Measurements from ENCODE around the gene GRIK2. TPM values are rescaled to one million over a fixed set of nuclear protein-coding genes. Genes with fewer than 3 reads are reported as not detected.

The GRIK2 gene
- total RNA-seq, 1 experiment from 2014 or later, result 0.70 TPM

DNA sequence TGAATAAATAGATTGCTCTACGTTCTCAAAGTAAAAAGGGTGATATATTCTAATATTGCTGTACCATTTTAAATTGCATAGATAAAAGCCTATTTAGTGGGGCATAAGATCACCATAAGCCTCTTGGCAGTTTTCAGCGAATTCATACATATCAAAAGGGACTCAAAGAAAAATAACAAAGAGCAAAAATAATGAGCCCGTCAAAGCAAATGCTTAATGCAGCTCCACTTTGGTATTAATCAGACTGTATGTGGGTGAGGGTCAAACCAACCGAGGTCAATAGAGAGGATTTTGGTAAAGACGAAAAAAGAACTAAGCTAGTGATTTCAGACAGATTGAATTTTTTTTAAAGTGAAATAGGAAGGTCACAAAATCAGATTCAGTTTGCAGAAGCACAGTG, 598.8 kb downstream of the GRIK2 start:
- no peaks in the 10 kb centered on the region for H3K79me1 ChIP-seq (ENCODE audit: insufficient read depth, low read depth, low read length, poor library complexity, severe bottlenecking)
- no peak overlapping the region for H3K14ac ChIP-seq (ENCODE audit: insufficient read depth, low read length)
- no peak overlapping the region for H3K4me2 ChIP-seq (ENCODE audit: insufficient read depth, insufficient read length, low read length)
- H4K91ac ChIP-seq (ENCODE audit: insufficient read length, low read depth, low read length), result no peak overlapping the region
- Mint-ChIP-seq H3K36me3 (ENCODE audit: insufficient read depth in 1 of 3, low read depth in 3 of 3) (no peaks in the 10 kb centered on the region), H3K9me3 (no peaks in the 10 kb centered on the region), H3K27me3 (ENCODE audit: low read depth) (no peaks in the 10 kb centered on the region), H3K4me3 (no peak overlapping the region), H3K27ac (peak overlapping the region in 1 of 3 experiments; percentile 4; a peak in 2 of 7 replicates), H3K4me1 (peaks cover 4 to 5% of the 10 kb centered on the region in 2 experiments; a peak in 1 of 4 replicates)
- H4K5ac ChIP-seq (ENCODE audit: insufficient read length, low read depth, low read length), result no peak overlapping the region
- no peak overlapping the region for H2AK5ac ChIP-seq (ENCODE audit: insufficient read length, low read length)
- H3T11ph ChIP-seq (ENCODE audit: low read length), result no peak overlapping the region
- H3K4me1 ChIP-seq (ENCODE audit: insufficient read depth, low read length), result no peaks in the 10 kb centered on the region
- H3K79me2 ChIP-seq (ENCODE audit: insufficient read depth, low read length), result no peaks in the 10 kb centered on the region
- no peak overlapping the region for H3K56ac ChIP-seq (ENCODE audit: insufficient read length, low read depth, low read length)
- DNase-seq, result no peak
- H4K8ac ChIP-seq (replicated peaks; ENCODE audit: insufficient read length, low read depth, low read length), result no peak overlapping the region
- H3K18ac ChIP-seq (ENCODE audit: insufficient read length, low read depth, low read length), result no peak overlapping the region
- no peaks in the 10 kb centered on the region for H4K20me1 ChIP-seq (ENCODE audit: control insufficient read depth, insufficient read depth, insufficient read length)
- no peak overlapping the region for H3K23ac ChIP-seq (ENCODE audit: insufficient read length, low read depth, low read length)
- no peak overlapping the region for H2BK15ac ChIP-seq (ENCODE audit: low read depth, low read length)
- H3K4ac ChIP-seq (ENCODE audit: low read depth, low read length), result no peak overlapping the region
- no peak overlapping the region for H2AFZ ChIP-seq (ENCODE audit: low read length)
- no peak overlapping the region for H2BK12ac ChIP-seq (ENCODE audit: insufficient read length, low read depth, low read length)
- no peak overlapping the region for H2BK5ac ChIP-seq (ENCODE audit: insufficient read length, low read length)
- H2BK120ac ChIP-seq (ENCODE audit: low read depth, low read length, poor library complexity, severe bottlenecking), result no peak overlapping the region
- TF ChIP-seq, protein P1, sequence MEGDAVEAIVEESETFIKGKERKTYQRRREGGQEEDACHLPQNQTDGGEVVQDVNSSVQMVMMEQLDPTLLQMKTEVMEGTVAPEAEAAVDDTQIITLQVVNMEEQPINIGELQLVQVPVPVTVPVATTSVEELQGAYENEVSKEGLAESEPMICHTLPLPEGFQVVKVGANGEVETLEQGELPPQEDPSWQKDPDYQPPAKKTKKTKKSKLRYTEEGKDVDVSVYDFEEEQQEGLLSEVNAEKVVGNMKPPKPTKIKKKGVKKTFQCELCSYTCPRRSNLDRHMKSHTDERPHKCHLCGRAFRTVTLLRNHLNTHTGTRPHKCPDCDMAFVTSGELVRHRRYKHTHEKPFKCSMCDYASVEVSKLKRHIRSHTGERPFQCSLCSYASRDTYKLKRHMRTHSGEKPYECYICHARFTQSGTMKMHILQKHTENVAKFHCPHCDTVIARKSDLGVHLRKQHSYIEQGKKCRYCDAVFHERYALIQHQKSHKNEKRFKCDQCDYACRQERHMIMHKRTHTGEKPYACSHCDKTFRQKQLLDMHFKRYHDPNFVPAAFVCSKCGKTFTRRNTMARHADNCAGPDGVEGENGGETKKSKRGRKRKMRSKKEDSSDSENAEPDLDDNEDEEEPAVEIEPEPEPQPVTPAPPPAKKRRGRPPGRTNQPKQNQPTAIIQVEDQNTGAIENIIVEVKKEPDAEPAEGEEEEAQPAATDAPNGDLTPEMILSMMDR (conservative IDR thresholded peaks at IDR 0.05), result no peak
- no peak overlapping the region for H3K9ac ChIP-seq (ENCODE audit: extremely low read depth, insufficient read length, low read length)
- H3K23me2 ChIP-seq (ENCODE audit: insufficient read length, low read depth, low read length, poor library complexity, severe bottlenecking), result no peaks in the 10 kb centered on the region
- no peaks in the 10 kb centered on the region for H3K9me3 ChIP-seq (ENCODE audit: control insufficient read depth, low read depth, low read length)
- no CpG with 5 or more reads among the region's 5 CpGs for WGBS (ENCODE audit: extremely low coverage, insufficient read length, low lambda C conversion rate)
- no peak overlapping the region for H2BK20ac ChIP-seq (ENCODE audit: low read depth, low read length, poor library complexity, severe bottlenecking)
- no peak overlapping the region for H3K27ac ChIP-seq (ENCODE audit: insufficient read length, low read depth, low read length)
- H3K27me3 ChIP-seq (ENCODE audit: insufficient read depth, low read length), result no peaks in the 10 kb centered on the region

Data from H9 (cell line).